Neuronal stem cell (in vitro differentiated cells): Measurements from ENCODE around the gene SOX12.
A peak's percentile ranks its signal among the peaks of the same experiment; 100 is the strongest.

Source experiments
- DNase-seq: peaks from one replicate; pipeline ENCODE4 v3.0.0-alpha.2; 2013; ENCODE audit warnings: low spot score
- H2AFZ ChIP-seq: one replicate; pipeline ENCODE4 v1.6.1; 2013; ENCODE audit warnings: mild to moderate bottlenecking, low read length, inconsistent platforms
- H2AK5ac ChIP-seq: 2 replicates; pipeline ENCODE4 v1.6.1; 2013; ENCODE audit warnings: low read depth, mild to moderate bottlenecking, inconsistent platforms, low read length, moderate library complexity, mixed read lengths
- H2BK120ac ChIP-seq: 2 replicates; pipeline ENCODE4 v1.6.1; 2013; ENCODE audit warnings: low read depth, mild to moderate bottlenecking, inconsistent platforms, low read length, moderate library complexity, mixed read lengths
- H2BK12ac ChIP-seq: one replicate; pipeline ENCODE4 v1.6.1; 2013; ENCODE audit warnings: low read length, inconsistent platforms
- H2BK15ac ChIP-seq: 2 replicates; pipeline ENCODE4 v1.6.1; 2013; ENCODE audit warnings: mild to moderate bottlenecking, low read length, inconsistent platforms, mixed read lengths
- H2BK5ac ChIP-seq: one replicate; pipeline ENCODE4 v1.6.1; 2013; ENCODE audit warnings: inconsistent platforms, mild to moderate bottlenecking, low read length, moderate library complexity
- H3K14ac ChIP-seq: one replicate; pipeline ENCODE4 v1.6.1; 2013; ENCODE audit warnings: low read length, inconsistent platforms
- H3K18ac ChIP-seq: 2 replicates; pipeline ENCODE4 v1.6.1; 2013; ENCODE audit warnings: low read length, inconsistent platforms
- H3K23ac ChIP-seq: 2 replicates; pipeline ENCODE4 v1.6.1; 2013; ENCODE audit warnings: low read depth, mild to moderate bottlenecking, mixed read lengths, low read length, inconsistent platforms; ENCODE audit not compliant: poor library complexity
- H3K27ac ChIP-seq: replicated peaks from 3 replicates; pipeline ENCODE4 v1.5.1; 2013; ENCODE audit warnings: low read length, inconsistent platforms
- H3K27me3 ChIP-seq, 3 experiments: 2 replicates each; pipeline ENCODE4 v1.6.1; 2013; ENCODE audit warnings: low read length in 3 of 3, mild to moderate bottlenecking in 2 of 3, inconsistent platforms in 1 of 3, low read depth in 1 of 3, mixed read lengths in 1 of 3, moderate library complexity in 1 of 3; ENCODE audit not compliant: control insufficient read depth in 3 of 3, insufficient read depth in 3 of 3
- H3K36me3 ChIP-seq, 2 donors: replicated peaks in 1 of 2; 2 replicates each; pipeline ENCODE4 v1.6.1; 2013; ENCODE audit warnings: low read length in 2 of 2; ENCODE audit not compliant: control insufficient read depth in 2 of 2, insufficient read depth in 2 of 2
- H3K4ac ChIP-seq: 2 replicates; pipeline ENCODE4 v1.6.1; 2013; ENCODE audit warnings: inconsistent platforms, mild to moderate bottlenecking, low read length, moderate library complexity
- H3K4me1 ChIP-seq, 2 donors: 1 replicate in 1 of 2; 2 replicates in 1 of 2; pipeline ENCODE4 v1.6.1; 2013; ENCODE audit warnings: low read length in 2 of 2, low read depth in 1 of 2; ENCODE audit not compliant: control insufficient read depth in 2 of 2, insufficient read depth in 1 of 2
- H3K4me2 ChIP-seq: one replicate; pipeline ENCODE4 v1.6.1; 2013; ENCODE audit warnings: mild to moderate bottlenecking, low read length, inconsistent platforms; ENCODE audit not compliant: insufficient read depth, poor library complexity, severe bottlenecking
- H3K4me3 ChIP-seq, 2 donors: 2 replicates each; pipeline ENCODE4 v1.5.1; 2013; ENCODE audit warnings: low read length in 2 of 2, mild to moderate bottlenecking in 2 of 2, inconsistent platforms in 1 of 2, moderate library complexity in 1 of 2
- H3K79me1 ChIP-seq: one replicate; pipeline ENCODE4 v1.6.1; 2013; ENCODE audit warnings: low read depth, mild to moderate bottlenecking, inconsistent platforms, low read length, moderate library complexity
- H3K9ac ChIP-seq: one replicate; pipeline ENCODE4 v1.6.1; 2013; ENCODE audit warnings: mild to moderate bottlenecking, low read depth, low read length, inconsistent platforms; ENCODE audit not compliant: poor library complexity
- H3K9me3 ChIP-seq, 2 donors: replicated peaks in 1 of 2; 2 replicates each; pipeline versions ENCODE3 to v1.6.1; 2013; ENCODE audit warnings: low read length in 2 of 2, mild to moderate bottlenecking in 2 of 2, inconsistent platforms in 1 of 2, low read depth in 1 of 2, mixed read lengths in 1 of 2, moderate library complexity in 1 of 2; ENCODE audit not compliant: control insufficient read depth in 2 of 2, insufficient read depth in 1 of 2
- H4K8ac ChIP-seq: one replicate; pipeline ENCODE4 v1.6.1; 2013; ENCODE audit warnings: low read depth, mild to moderate bottlenecking, inconsistent platforms, low read length, moderate library complexity
- H4K91ac ChIP-seq: one replicate; pipeline ENCODE4 v1.6.1; 2013; ENCODE audit warnings: low read length, low read depth, mild to moderate bottlenecking, inconsistent platforms; ENCODE audit not compliant: poor library complexity
- WGBS, 2 donors: extraction: QIAGEN DNeasy Blood & Tissue Kit; methylation state at CpG; one replicate each; pipeline ENCODE4 v1.1.7; 2013; ENCODE audit warnings: missing lambda C conversion rate in 2 of 2, mixed read lengths in 1 of 2; ENCODE audit not compliant: insufficient read length in 2 of 2, insufficient replicate concordance in 1 of 2; ENCODE audit errors: extremely low coverage in 2 of 2; 5-methylcytosine and 5-hydroxymethylcytosine counted together

The SOX12 gene

DNA sequence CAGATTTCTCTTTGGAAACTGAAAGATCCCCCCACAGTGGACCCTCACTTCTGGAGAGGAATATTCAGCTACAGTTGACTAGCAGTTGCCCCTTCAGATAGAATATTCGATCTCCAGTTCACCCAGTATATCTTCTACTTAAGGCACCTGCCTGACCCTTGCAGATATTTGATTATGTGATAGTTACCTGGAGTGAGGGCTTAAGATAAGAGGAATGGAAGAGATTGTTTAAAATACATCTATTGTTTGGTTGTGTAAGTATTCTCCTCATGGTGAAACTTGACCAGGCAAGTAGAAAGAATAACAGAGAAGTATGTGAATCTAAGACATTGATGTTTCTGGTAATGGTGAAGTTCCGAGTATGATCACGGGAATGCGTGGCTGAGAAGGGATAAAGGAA lies 29.5 kb upstream of the SOX12 start:
- no peak overlapping the region for H2BK12ac ChIP-seq
- H3K27me3 ChIP-seq: no peaks in the 10 kb centered on the region
- H3K36me3 ChIP-seq: peaks cover 3 to 18% of the 10 kb centered on the region in 2 donors
- DNase-seq: no peak
- no peak overlapping the region for H3K14ac ChIP-seq
- no peak overlapping the region for H2BK15ac ChIP-seq
- no peak overlapping the region for H3K23ac ChIP-seq
- no peak overlapping the region for H3K4me3 ChIP-seq
- no peak overlapping the region for H3K4ac ChIP-seq
- H3K27ac ChIP-seq: no peak overlapping the region
- H2BK120ac ChIP-seq: no peak overlapping the region
- no peak overlapping the region for H2BK5ac ChIP-seq
- H2AK5ac ChIP-seq: no peak overlapping the region
- H3K79me1 ChIP-seq: no peaks in the 10 kb centered on the region
- H3K18ac ChIP-seq: no peak overlapping the region
- H3K4me1 ChIP-seq: peaks cover 16 to 21% of the 10 kb centered on the region in 2 donors
- H3K4me2 ChIP-seq: no peak overlapping the region
- no peak overlapping the region for H4K91ac ChIP-seq
- peaks cover 0 to 9% of the 10 kb centered on the region in 2 donors for H3K9me3 ChIP-seq
- no peak overlapping the region for H4K8ac ChIP-seq
- no peak overlapping the region for H2AFZ ChIP-seq
- no CpG with 5 or more reads among the region's 4 CpGs for WGBS, 2 donors
- H3K9ac ChIP-seq: no peak overlapping the region

GRCh38 chr20:297098-297924 lies 28.0 kb upstream of the SOX12 start, which contains the start of gene ZCCHC3:
Gene ZCCHC3 (plus strand): TSS chr20:297570. CDS start chr20:297587, 17 bp downstream.
- DNase-seq: peak; percentile 91
- Histone ChIP-seq H3K4me1 (peaks cover 20 to 23% of the 10 kb centered on the region in 2 donors), H3K14ac (no peak within 1 kb of the TSS), H3K27me3 (no peaks in the 10 kb centered on the region), H3K18ac (peak within 1 kb of the TSS; percentile 97), H3K27ac (peak within 1 kb of the TSS; percentile 83), H3K36me3 (peaks cover 3 to 24% of the 10 kb centered on the region in 2 donors), H2BK12ac (no peak within 1 kb of the TSS), H3K79me1 (no peaks in the 10 kb centered on the region), H3K9ac (peak within 1 kb of the TSS; percentile 99), H4K91ac (no peak within 1 kb of the TSS), H2BK15ac (peak within 1 kb of the TSS; percentile 70), H3K9me3 (peaks cover 0 to 9% of the 10 kb centered on the region in 2 donors), H2BK120ac (no peak within 1 kb of the TSS), H2AK5ac (peak within 1 kb of the TSS; percentile 40), H2BK5ac (peak within 1 kb of the TSS; percentile 71), H3K4ac (peak within 1 kb of the TSS; percentile 0), H3K23ac (peak within 1 kb of the TSS; percentile 94), H2AFZ (peak within 1 kb of the TSS; percentile 73), H3K4me3 (peak within 1 kb of the TSS; percentile 65 to 92), H4K8ac (no peak within 1 kb of the TSS), H3K4me2 (peak within 1 kb of the TSS; percentile 71)
- WGBS, 2 donors: no CpG with 5 or more reads among the region's 99 CpGs

DNA sequence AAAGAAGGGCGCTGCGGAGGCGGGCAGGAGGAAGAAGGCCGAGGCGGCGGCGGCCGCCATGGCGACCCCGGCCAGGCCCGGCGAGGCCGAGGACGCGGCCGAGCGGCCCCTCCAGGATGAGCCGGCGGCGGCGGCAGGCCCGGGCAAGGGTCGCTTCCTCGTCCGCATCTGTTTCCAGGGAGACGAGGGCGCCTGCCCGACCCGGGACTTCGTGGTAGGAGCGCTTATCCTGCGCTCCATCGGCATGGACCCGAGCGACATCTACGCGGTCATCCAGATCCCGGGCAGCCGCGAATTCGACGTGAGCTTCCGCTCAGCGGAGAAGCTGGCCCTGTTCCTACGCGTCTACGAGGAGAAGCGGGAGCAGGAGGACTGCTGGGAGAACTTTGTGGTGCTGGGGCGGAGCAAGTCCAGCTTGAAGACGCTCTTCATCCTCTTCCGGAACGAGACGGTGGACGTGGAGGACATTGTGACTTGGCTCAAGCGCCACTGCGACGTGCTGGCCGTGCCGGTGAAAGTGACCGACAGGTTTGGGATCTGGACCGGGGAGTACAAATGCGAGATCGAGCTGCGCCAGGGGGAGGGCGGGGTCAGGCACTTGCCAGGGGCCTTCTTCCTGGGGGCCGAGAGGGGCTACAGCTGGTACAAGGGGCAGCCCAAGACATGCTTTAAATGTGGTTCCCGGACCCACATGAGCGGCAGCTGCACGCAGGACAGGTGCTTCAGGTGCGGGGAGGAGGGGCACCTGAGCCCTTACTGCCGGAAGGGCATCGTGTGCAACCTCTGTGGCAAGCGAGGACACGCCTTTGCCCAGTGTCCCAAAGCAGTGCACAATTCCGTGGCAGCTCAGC lies 27.2 kb upstream of the SOX12 start:
- DNase-seq: no peak
- Histone ChIP-seq H2BK15ac (peak overlapping the region; percentile 70), H3K14ac (no peak overlapping the region)

More for the DNA sequence above, 27.2 kb upstream of the SOX12 start:
- peak overlapping the region; percentile 73 for H2AFZ ChIP-seq
- no peak overlapping the region for H4K91ac ChIP-seq
- peak overlapping the region; percentile 71 for H3K27ac ChIP-seq
- peaks cover 0 to 12% of the 10 kb centered on the region in 2 donors for H3K9me3 ChIP-seq
- peak overlapping the region; percentile 40 for H2AK5ac ChIP-seq
- H3K23ac ChIP-seq: peak overlapping the region; percentile 94
- H3K36me3 ChIP-seq: peaks cover 3 to 24% of the 10 kb centered on the region in 2 donors
- H4K8ac ChIP-seq: no peak overlapping the region
- no CpG with 5 or more reads among the region's 75 CpGs for WGBS, 2 donors
- no peak overlapping the region for H2BK12ac ChIP-seq
- H3K27me3 ChIP-seq: no peaks in the 10 kb centered on the region
- H3K4me2 ChIP-seq: peak overlapping the region; percentile 71
- H2BK5ac ChIP-seq: peak overlapping the region; percentile 71
- peak overlapping the region; percentile 0 for H3K4ac ChIP-seq
- H3K18ac ChIP-seq: peak overlapping the region; percentile 97
- H3K4me1 ChIP-seq: peaks cover 20 to 27% of the 10 kb centered on the region in 2 donors
- peak overlapping the region; percentile 99 for H3K9ac ChIP-seq
- no peaks in the 10 kb centered on the region for H3K79me1 ChIP-seq
- H2BK120ac ChIP-seq: no peak overlapping the region
- H3K4me3 ChIP-seq: peak overlapping the region; percentile 65 to 92
